Neural progenitor cell (in vitro differentiated cells): ENCODE measurements around the gene GALNT2. TPM values are rescaled to one million over a fixed set of nuclear protein-coding genes. Genes with fewer than 3 reads are reported as not detected.

Experiments used
- DNase-seq: peaks from one replicate; pipeline ENCODE4 v3.0.0-alpha.2; 2016; ENCODE audit warnings: low spot score
- H2AFZ ChIP-seq: fragments of 200-600 bp; sonication (generic); replicated peaks from 2 replicates; pipeline ENCODE4 v1.6.1; 2016; ENCODE audit warnings: antibody characterized with exemption
- H3F3A ChIP-seq: fragments of 200-600 bp; sonication (generic); 2 replicates; pipeline ENCODE4 v1.6.1; 2016; ENCODE audit warnings: antibody characterized with exemption, low read depth
- H3K27ac ChIP-seq: fragments of 200-600 bp; sonication (generic); 2 replicates; pipeline ENCODE4 v1.5.1; 2016; ENCODE audit warnings: mild to moderate bottlenecking
- H3K27me3 ChIP-seq: fragments of 200-600 bp; sonication (generic); 2 replicates; pipeline ENCODE4 v1.6.1; 2016; ENCODE audit warnings: mild to moderate bottlenecking, moderate library complexity
- H3K36me3 ChIP-seq: fragments of 200-600 bp; sonication (generic); 2 replicates; pipeline ENCODE4 v1.5.1; 2016
- H3K4me1 ChIP-seq: fragments of 200-600 bp; sonication (generic); 2 replicates; pipeline ENCODE4 v1.6.1; 2016; ENCODE audit warnings: mixed run types
- H3K4me2 ChIP-seq: fragments of 200-600 bp; sonication (generic); 2 replicates; pipeline ENCODE4 v1.6.1; 2016
- H3K4me3 ChIP-seq: fragments of 200-600 bp; sonication (generic); 2 replicates; pipeline ENCODE4 v1.5.1; 2016
- H3K79me2 ChIP-seq: fragments of 200-600 bp; sonication (generic); 2 replicates; pipeline ENCODE4 v1.6.1; 2016; ENCODE audit warnings: low read depth
- H3K9ac ChIP-seq: fragments of 200-600 bp; sonication (generic); 2 replicates; pipeline ENCODE4 v1.6.1; 2016
- H3K9me3 ChIP-seq: fragments of 200-600 bp; sonication (generic); 2 replicates; pipeline ENCODE4 v1.5.1; 2016; ENCODE audit warnings: low read depth
- H4K20me1 ChIP-seq: fragments of 200-600 bp; sonication (generic); 2 replicates; pipeline ENCODE4 v1.6.1; 2016; ENCODE audit warnings: low read depth
- H3K27ac Mint-ChIP-seq: 3 replicates; pipeline ENCODE4 v1.8.0; 2021; ENCODE audit warnings: mixed read lengths
- H3K27me3 Mint-ChIP-seq: 2 replicates; pipeline ENCODE4 v1.8.0; 2022; ENCODE audit warnings: low read depth, mild to moderate bottlenecking, inconsistent platforms, moderate library complexity, mixed read lengths; ENCODE audit not compliant: insufficient read depth
- H3K36me3 Mint-ChIP-seq: 3 replicates; pipeline ENCODE4 v1.8.0; 2021; ENCODE audit warnings: mixed read lengths
- H3K4me1 Mint-ChIP-seq: 3 replicates; pipeline ENCODE4 v1.8.0; 2021; ENCODE audit warnings: mixed read lengths
- H3K4me3 Mint-ChIP-seq: 3 replicates; pipeline ENCODE4 v1.8.0; 2021; ENCODE audit warnings: mild to moderate bottlenecking, moderate library complexity, mixed read lengths
- H3K9me3 Mint-ChIP-seq: 3 replicates; pipeline ENCODE4 v1.8.0; 2020; ENCODE audit warnings: mixed read lengths
- CTCF ChIP-seq: fragments of 200-600 bp; sonication (generic); IDR thresholded peaks from 2 replicates; pipeline ENCODE4 v1.5.1; 2017; ENCODE audit warnings: antibody characterized with exemption, mild to moderate bottlenecking
- EZH2 ChIP-seq: fragments of 200-600 bp; sonication (generic); IDR thresholded peaks from 2 replicates; pipeline ENCODE4 v1.6.1; 2017; ENCODE audit warnings: antibody characterized with exemption, mild to moderate bottlenecking, moderate library complexity
- EZH2phosphoT487 ChIP-seq: fragments of 200-600 bp; sonication (generic); IDR thresholded peaks from 2 replicates; pipeline ENCODE4 v1.6.1; 2017; ENCODE audit warnings: antibody characterized with exemption
- total RNA-seq: library from RNA; depleted of rRNA; stranded (reverse); fragments of >200 nt; gene quantifications from 2 replicates; pipeline ENCODE4 v1.2.3, GENCODE V29; 2015; ENCODE audit warnings: low replicate concordance

Gene GALNT2
- total RNA-seq, 1 donor from 2014 or later: 37.6 TPM

- Mint-ChIP-seq H3K9me3 (peaks cover 7% of the 10 kb centered on the region), H3K27me3 (peaks cover 2% of the 10 kb centered on the region), H3K4me3 (no peak overlapping the region), H3K36me3 (peaks cover 31% of the 10 kb centered on the region), H3K27ac (no peak overlapping the region), H3K4me1 (peaks cover 3% of the 10 kb centered on the region)
- Histone ChIP-seq H3K79me2 (no peaks in the 10 kb centered on the region), H3K27ac (no peak overlapping the region), H2AFZ (no peak overlapping the region), H3K27me3 (no peaks in the 10 kb centered on the region), H3K4me2 (no peak overlapping the region), H3K4me1 (peaks cover 12% of the 10 kb centered on the region), H3K4me3 (no peak overlapping the region), H4K20me1 (no peaks in the 10 kb centered on the region), H3K9me3 (no peaks in the 10 kb centered on the region), H3K36me3 (no peaks in the 10 kb centered on the region), H3K9ac (no peak overlapping the region), H3F3A (no peaks in the 10 kb centered on the region)
- TF ChIP-seq CTCF (no peak), EZH2phosphoT487 (no peak), EZH2 (no peak)
- DNase-seq: no peak
These were observed 176.7 kb downstream of the GALNT2 start for GRCh38 chr1:230243583-230244353.

GRCh38 chr1:230246551-230246950 lies 179.5 kb downstream of the GALNT2 start:
- H3K9me3 Mint-ChIP-seq: no peaks in the 10 kb centered on the region
- H3K4me3 ChIP-seq: no peak overlapping the region
- H3K27ac Mint-ChIP-seq: no peak overlapping the region
- H3K4me1 Mint-ChIP-seq: peaks cover 6% of the 10 kb centered on the region
- H3K4me2 ChIP-seq: no peak overlapping the region
- H3K9me3 ChIP-seq: no peaks in the 10 kb centered on the region
- no peaks in the 10 kb centered on the region for H3K79me2 ChIP-seq
- no peak overlapping the region for H3K9ac ChIP-seq
- H3K36me3 Mint-ChIP-seq: peaks cover 25% of the 10 kb centered on the region
- H3K36me3 ChIP-seq: no peaks in the 10 kb centered on the region
- H3K4me1 ChIP-seq: peaks cover 28% of the 10 kb centered on the region
- no peaks in the 10 kb centered on the region for H3K27me3 ChIP-seq
- H4K20me1 ChIP-seq: peaks cover 11% of the 10 kb centered on the region
- no peak overlapping the region for H2AFZ ChIP-seq
- no peak overlapping the region for H3K4me3 Mint-ChIP-seq
- H3K27ac ChIP-seq: no peak overlapping the region
- H3F3A ChIP-seq: peaks cover 16% of the 10 kb centered on the region
- peaks cover 5% of the 10 kb centered on the region for H3K27me3 Mint-ChIP-seq
- TF ChIP-seq EZH2: no peak
- no peak for TF ChIP-seq EZH2phosphoT487
- no peak for TF ChIP-seq CTCF
- no peak for DNase-seq

GRCh38 chr1:230248016-230248888 lies 181.2 kb downstream of the GALNT2 start:
- peaks cover 8% of the 10 kb centered on the region for H3K4me1 Mint-ChIP-seq
- H3K79me2 ChIP-seq: no peaks in the 10 kb centered on the region
- no peaks in the 10 kb centered on the region for H3K9me3 Mint-ChIP-seq
- peaks cover 11% of the 10 kb centered on the region for H4K20me1 ChIP-seq
- H3K4me1 ChIP-seq: peaks cover 38% of the 10 kb centered on the region
- no peak for TF ChIP-seq CTCF
- TF ChIP-seq EZH2phosphoT487: no peak
- TF ChIP-seq EZH2: no peak
- no peak overlapping the region for H3K27ac ChIP-seq
- H3K27ac Mint-ChIP-seq: no peak overlapping the region
- no peak overlapping the region for H2AFZ ChIP-seq
- DNase-seq: no peak
- H3K27me3 Mint-ChIP-seq: peaks cover 5% of the 10 kb centered on the region
- no peak overlapping the region for H3K4me3 ChIP-seq
- H3F3A ChIP-seq: peaks cover 17% of the 10 kb centered on the region
- H3K4me3 Mint-ChIP-seq: no peak overlapping the region
- H3K9ac ChIP-seq: no peak overlapping the region
- H3K4me2 ChIP-seq: peak overlapping the region; percentile 11
- H3K27me3 ChIP-seq: no peaks in the 10 kb centered on the region
- no peaks in the 10 kb centered on the region for H3K36me3 ChIP-seq
- no peaks in the 10 kb centered on the region for H3K9me3 ChIP-seq
- H3K36me3 Mint-ChIP-seq: peaks cover 27% of the 10 kb centered on the region
